Spleen (tissue), 11 donors: ENCODE data around the gene TAOK2. TPM values are rescaled to one million over a fixed set of nuclear protein-coding genes. Genes with fewer than 3 reads are reported as not detected.

ENCODE experiments used
- DNase-seq: peaks from one replicate; pipeline ENCODE4 v3.0.0-alpha.2; 2020
- H3K27ac ChIP-seq, 8 donors: fragments of 200-600 bp; sonication (generic) in 7 of 8; 1 replicate in 4 of 8; 2 replicates in 4 of 8; pipeline versions ENCODE4 v1.5.0 to v1.8.0; 2016 to 2021; ENCODE audit warnings: inconsistent platforms in 4 of 8, mild to moderate bottlenecking in 4 of 8, moderate library complexity in 1 of 8
- H3K27me3 ChIP-seq, 7 donors: fragments of 200-600 bp; sonication (generic) in 6 of 7; replicated peaks in 1 of 7; 1 replicate in 4 of 7; 2 replicates in 3 of 7; pipeline versions ENCODE4 v1.5.0 to v1.8.0; 2016 to 2021; ENCODE audit warnings: inconsistent platforms in 3 of 7, mild to moderate bottlenecking in 1 of 7
- H3K36me3 ChIP-seq, 6 donors: fragments of 200-600 bp; sonication (generic) in 5 of 6; 1 replicate in 4 of 6; 2 replicates in 2 of 6; pipeline versions ENCODE4 v1.5.0 to v1.8.0; 2016 to 2021; ENCODE audit warnings: inconsistent platforms in 2 of 6
- H3K4me1 ChIP-seq, 6 donors: fragments of 200-600 bp; sonication (generic) in 5 of 6; 1 replicate in 3 of 6; 2 replicates in 3 of 6; pipeline versions ENCODE4 v1.5.0 to v1.8.0; 2016 to 2021; ENCODE audit warnings: inconsistent platforms in 3 of 6
- H3K4me3 ChIP-seq, 8 donors: fragments of 200-600 bp; sonication (generic) in 7 of 8; 1 replicate in 4 of 8; 2 replicates in 4 of 8; pipeline versions ENCODE4 v1.5.0 to v1.8.0; 2016 to 2021; ENCODE audit warnings: inconsistent platforms in 4 of 8, mild to moderate bottlenecking in 4 of 8, moderate library complexity in 2 of 8
- H3K9me3 ChIP-seq, 8 donors: fragments of 200-600 bp; sonication (generic) in 7 of 8; 1 replicate in 4 of 8; 2 replicates in 4 of 8; pipeline versions ENCODE4 v1.5.0 to v1.8.0; 2016 to 2021; ENCODE audit warnings: inconsistent platforms in 4 of 8
- POLR2A ChIP-seq, 3 donors: fragments of 450-650 bp; IDR thresholded peaks; one replicate each; pipeline ENCODE4 v1.5.1; 2017; ENCODE audit warnings: antibody characterized with exemption in 3 of 3, mild to moderate bottlenecking in 1 of 3
- POLR2AphosphoS5 ChIP-seq, 3 donors: sonication (generic); formaldehyde crosslinking; IDR thresholded peaks; one replicate each; pipeline ENCODE4 v1.5.1; 2017; ENCODE audit warnings: antibody characterized with exemption in 3 of 3
- WGBS, 5 donors: extraction: QIAGEN DNeasy Blood & Tissue Kit in 3 of 5; methylation state at CpG; one replicate each; pipeline versions ENCODE4 v1.1.5 to v1.1.7; 2013 to 2018; 5-methylcytosine and 5-hydroxymethylcytosine counted together
- intact Hi-C: fragments of 100-400 bp; cut with DNase I; formaldehyde crosslinking; loops from one replicate; pipeline ENCODE4 v1.15.0; 2023; ENCODE audit warnings: low total_unique reads
- polyA plus RNA-seq, 3 donors: library from polyadenylated mRNA; stranded (reverse); fragments of 200-250 nt; gene quantifications; one replicate each; pipeline ENCODE4 v1.2.1, GENCODE V29; 2013
- total RNA-seq, 7 donors: library from RNA; depleted of rRNA in 3 of 7; stranded (reverse); fragments of >200 nt in 3 of 7; fragmentation: NEBNext Ultra II Directional in 4 of 7; extraction: Animal tissue kit (Norgen Biotek cat#: 25700) in 4 of 7; gene quantifications; one replicate each; pipeline versions ENCODE4 v1.1.0 to v1.2.1, GENCODE V29; 2016 to 2021
- TF ChIP-seq, protein P1 (sequence below), 11 experiments: fragments of 200-600 bp in 7 of 11; fragments of 450-650 bp in 4 of 11; sonication (generic) in 4 of 11; IDR thresholded peaks in 8 of 11; conservative IDR thresholded peaks in 3 of 11; 1 replicate in 7 of 11; 2 replicates in 4 of 11; pipeline versions ENCODE4 v1.4.0 to v1.8.0; 2016 to 2021; ENCODE audit warnings: antibody characterized with exemption in 11 of 11, inconsistent platforms in 4 of 11, mild to moderate bottlenecking in 1 of 11
- donor health status: healthy with polysubstance abuse.
- donor health status: DM: no; HTN: no; CAD: no; lungs with moderate emphysema.
- donor health status: DM: no; HTN: no; CAD: no.
- donor health status: Bipolar disorder and iron deficiency.
- donor health status: healthy.
- donor health status: DM: no; HTN: no; CAD: no.
- donor health status: DM: yes; HTN: yes; CAD: no.

The TAOK2 gene
- total and polyA plus RNA-seq, 10 donors, result 13.2 to 96.5 (median 71.6) TPM

DNA sequence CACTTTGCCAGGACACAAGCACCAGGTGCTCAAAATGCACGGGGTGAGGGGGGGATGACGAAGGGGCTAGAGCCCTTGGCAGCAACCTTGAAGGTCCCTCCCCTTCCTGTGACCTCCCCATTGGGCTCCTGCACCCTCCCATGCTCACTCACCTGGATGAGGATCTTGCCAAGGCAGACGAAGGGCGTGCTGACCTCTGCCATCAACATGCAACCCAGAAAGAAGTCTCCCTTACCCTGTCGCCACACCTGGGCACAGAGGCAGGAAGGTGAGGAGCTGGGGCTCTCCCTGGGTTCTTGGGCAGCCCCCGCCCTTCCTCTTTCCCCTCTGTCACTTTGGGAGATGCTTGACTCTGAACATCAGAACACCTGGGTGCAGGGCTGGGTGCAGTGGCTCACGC lies 51.9 kb downstream of the TAOK2 start:
- no peak for TF ChIP-seq POLR2AphosphoS5 (IDR thresholded peaks at IDR 0.05)
- TF ChIP-seq POLR2A (IDR thresholded peaks at IDR 0.05), result no peak
- TF ChIP-seq, protein P1, sequence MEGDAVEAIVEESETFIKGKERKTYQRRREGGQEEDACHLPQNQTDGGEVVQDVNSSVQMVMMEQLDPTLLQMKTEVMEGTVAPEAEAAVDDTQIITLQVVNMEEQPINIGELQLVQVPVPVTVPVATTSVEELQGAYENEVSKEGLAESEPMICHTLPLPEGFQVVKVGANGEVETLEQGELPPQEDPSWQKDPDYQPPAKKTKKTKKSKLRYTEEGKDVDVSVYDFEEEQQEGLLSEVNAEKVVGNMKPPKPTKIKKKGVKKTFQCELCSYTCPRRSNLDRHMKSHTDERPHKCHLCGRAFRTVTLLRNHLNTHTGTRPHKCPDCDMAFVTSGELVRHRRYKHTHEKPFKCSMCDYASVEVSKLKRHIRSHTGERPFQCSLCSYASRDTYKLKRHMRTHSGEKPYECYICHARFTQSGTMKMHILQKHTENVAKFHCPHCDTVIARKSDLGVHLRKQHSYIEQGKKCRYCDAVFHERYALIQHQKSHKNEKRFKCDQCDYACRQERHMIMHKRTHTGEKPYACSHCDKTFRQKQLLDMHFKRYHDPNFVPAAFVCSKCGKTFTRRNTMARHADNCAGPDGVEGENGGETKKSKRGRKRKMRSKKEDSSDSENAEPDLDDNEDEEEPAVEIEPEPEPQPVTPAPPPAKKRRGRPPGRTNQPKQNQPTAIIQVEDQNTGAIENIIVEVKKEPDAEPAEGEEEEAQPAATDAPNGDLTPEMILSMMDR (IDR thresholded peaks at IDR 0.05 in 8 of 11, conservative IDR thresholded peaks at IDR 0.05 in 3 of 11), result no peak
- intact Hi-C loops, result no loop called here
- Histone ChIP-seq H3K36me3 (no peaks in the 10 kb centered on the region), H3K9me3 (no peaks in the 10 kb centered on the region), H3K4me3 (no peak overlapping the region), H3K27ac (no peak overlapping the region), H3K4me1 (peaks cover 0 to 17% (median 14%) of the 10 kb centered on the region in 6 donors), H3K27me3 (peaks cover 0 to 69% (median 25%) of the 10 kb centered on the region in 7 donors)
- DNase-seq, result no peak
- WGBS, 5 donors, result 54 to 70% (median 64%) methylated on average over 6 to 7 of the region's 7 CpGs

DNA sequence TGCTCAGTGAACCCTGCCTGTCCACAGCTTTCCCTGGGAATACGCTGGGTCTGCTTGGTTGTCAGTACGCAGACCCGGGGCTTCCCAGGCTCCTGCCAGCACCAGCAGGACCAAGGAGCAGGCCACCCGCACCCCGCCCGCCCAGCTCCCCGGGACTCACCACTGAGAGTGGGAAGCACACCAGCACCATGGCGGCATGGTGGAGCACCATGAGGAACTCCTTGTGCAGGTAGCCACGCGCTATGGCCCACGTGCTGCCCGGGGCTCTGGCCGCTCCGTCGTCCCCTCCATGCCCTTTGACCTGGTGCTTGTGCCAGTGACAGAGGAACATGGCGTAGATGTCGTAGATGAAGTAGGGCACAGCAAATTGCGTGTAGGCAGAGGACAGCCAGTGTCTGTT lies 52.8 kb downstream of the TAOK2 start:
- TF ChIP-seq, protein P1 (IDR thresholded peaks at IDR 0.05 in 8 of 11, conservative IDR thresholded peaks at IDR 0.05 in 3 of 11), result no peak
- no peak for TF ChIP-seq POLR2AphosphoS5 (IDR thresholded peaks at IDR 0.05)
- TF ChIP-seq POLR2A (IDR thresholded peaks at IDR 0.05), result no peak
- Histone ChIP-seq H3K36me3 (no peaks in the 10 kb centered on the region), H3K9me3 (no peaks in the 10 kb centered on the region), H3K4me1 (peaks cover 0 to 17% (median 12%) of the 10 kb centered on the region in 6 donors), H3K27me3 (peaks cover 3 to 77% (median 32%) of the 10 kb centered on the region in 7 donors), H3K4me3 (no peak overlapping the region), H3K27ac (no peak overlapping the region)
- no peak for DNase-seq
- WGBS, 5 donors, result 83 to 94% (median 90%) methylated on average over 13 to 18 of the region's 18 CpGs
- intact Hi-C loops, result no loop called here

DNA sequence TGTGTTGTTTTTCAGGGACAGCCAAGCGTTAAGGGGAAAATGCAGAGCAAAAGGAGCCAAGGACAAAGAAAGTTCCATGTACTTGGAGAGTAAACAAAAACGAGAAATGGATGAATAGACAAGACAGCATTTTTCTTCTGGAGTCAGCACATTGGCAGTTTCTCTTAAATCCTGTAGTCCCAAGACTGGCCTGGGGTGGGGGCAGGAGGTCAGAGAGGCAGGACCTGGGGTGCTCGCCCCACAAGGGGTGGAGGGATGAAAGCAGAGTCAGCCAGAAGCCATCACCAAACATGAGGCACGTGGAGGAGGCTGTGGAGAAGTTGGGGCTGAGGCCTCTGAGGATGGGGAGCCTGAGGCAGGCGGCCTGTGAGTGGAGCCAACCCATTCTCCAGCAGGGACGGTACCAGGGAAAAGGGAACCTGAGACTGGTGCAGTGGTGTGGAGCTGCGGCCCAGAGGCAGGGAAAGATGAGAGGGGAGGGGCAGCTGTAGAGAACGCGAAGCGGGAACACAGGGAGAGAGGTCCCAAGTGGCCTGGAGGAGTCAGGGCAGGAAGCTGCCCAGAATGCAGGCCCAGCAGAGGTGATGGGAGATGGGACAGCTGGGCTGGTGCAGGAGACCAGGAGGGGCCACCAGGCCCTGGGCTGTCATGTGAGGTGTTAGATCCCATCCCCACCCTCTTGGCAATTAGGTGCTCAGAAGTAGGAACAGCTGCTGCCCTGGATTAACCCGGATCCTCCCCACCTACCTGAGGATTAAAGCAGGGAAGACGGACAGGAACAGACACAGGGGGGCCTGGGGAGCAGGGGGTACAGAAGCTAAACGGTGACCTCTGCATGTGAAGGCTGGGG lies 54.1 kb downstream of the TAOK2 start:
- Histone ChIP-seq H3K9me3 (no peaks in the 10 kb centered on the region), H3K4me1 (peaks cover 0 to 21% (median 12%) of the 10 kb centered on the region in 6 donors), H3K36me3 (no peaks in the 10 kb centered on the region), H3K27me3 (peaks cover 7 to 91% (median 45%) of the 10 kb centered on the region in 7 donors), H3K27ac (no peak overlapping the region), H3K4me3 (no peak overlapping the region)
- DNase-seq, result no peak
- TF ChIP-seq POLR2A (IDR thresholded peaks at IDR 0.05) (no peak), POLR2AphosphoS5 (IDR thresholded peaks at IDR 0.05) (no peak)
- TF ChIP-seq, protein P1 (IDR thresholded peaks at IDR 0.05 in 8 of 11, conservative IDR thresholded peaks at IDR 0.05 in 3 of 11), result no peak
- WGBS, 5 donors, result 40 to 54% (median 49%) methylated on average over 12 to 13 of the region's 13 CpGs
- intact Hi-C loops, result no loop called here

DNA sequence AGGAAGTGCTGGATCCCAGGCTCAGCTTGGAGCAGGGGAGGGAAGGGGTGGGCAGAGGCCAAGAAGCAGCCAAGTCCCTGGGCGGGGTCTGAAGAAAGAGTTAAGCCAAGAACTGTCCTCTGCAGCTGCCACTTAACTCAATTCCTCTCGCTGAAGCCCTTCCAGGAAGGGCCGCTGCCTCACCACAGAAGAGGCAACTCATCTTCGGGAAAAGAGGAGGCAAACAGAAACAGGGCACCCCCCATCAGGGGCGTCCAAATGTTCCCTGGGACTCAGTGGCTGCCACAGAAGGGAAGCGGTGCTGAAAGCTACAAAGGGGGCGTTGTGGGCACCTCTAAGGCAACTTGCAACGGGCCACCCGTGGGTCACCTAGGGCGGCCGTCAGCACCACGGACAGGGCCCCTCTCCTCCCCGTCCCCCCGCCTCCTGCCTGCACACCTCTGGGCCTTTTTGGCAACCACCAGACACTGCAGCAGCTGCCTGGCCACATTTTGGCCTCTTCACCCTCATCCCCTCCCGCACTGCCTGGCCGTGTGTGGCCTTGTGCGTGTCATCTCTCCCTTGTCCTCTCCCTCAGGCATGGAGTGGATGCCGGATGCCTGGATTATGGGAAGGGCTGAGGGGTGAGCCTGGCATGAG lies 54.9 kb downstream of the TAOK2 start:
- Histone ChIP-seq H3K4me1 (peaks cover 0 to 21% (median 12%) of the 10 kb centered on the region in 6 donors), H3K27ac (no peak overlapping the region), H3K9me3 (no peaks in the 10 kb centered on the region), H3K36me3 (no peaks in the 10 kb centered on the region), H3K27me3 (peaks cover 7 to 98% (median 52%) of the 10 kb centered on the region in 7 donors), H3K4me3 (no peak overlapping the region)
- WGBS, 5 donors, result 17 to 31% (median 20%) methylated on average over 12 to 18 of the region's 18 CpGs
- TF ChIP-seq POLR2AphosphoS5 (IDR thresholded peaks at IDR 0.05) (no peak), POLR2A (IDR thresholded peaks at IDR 0.05) (no peak)
- TF ChIP-seq, protein P1 (IDR thresholded peaks at IDR 0.05 in 8 of 11, conservative IDR thresholded peaks at IDR 0.05 in 3 of 11), result no peak
- DNase-seq, result no peak
- intact Hi-C loops, result no loop called here
